OCI-LY1 (cell line): ENCODE data around the gene RALGPS1.

ENCODE experiments used
- EZH2 ChIP-seq: fragments of 200-600 bp; sonication (generic), shearing (Covaris generic); IDR thresholded peaks from 2 replicates; pipeline ENCODE4 v1.8.0; 2017; ENCODE audit warnings: borderline replicate concordance, mixed run types, mild to moderate bottlenecking, antibody characterized with exemption, low read length, moderate library complexity, mixed read lengths
- TF ChIP-seq, protein P1 (sequence below): fragments of 200-600 bp; sonication (generic), shearing (Covaris generic); IDR thresholded peaks from 2 replicates; pipeline ENCODE4 v1.5.1; 2017; ENCODE audit warnings: mild to moderate bottlenecking, antibody characterized with exemption, low read length, moderate library complexity, mixed read lengths

GRCh38 chr9:127007638-127008037 lies 93.1 kb downstream of the RALGPS1 start:
- no peak for TF ChIP-seq EZH2
- TF ChIP-seq, protein P1, sequence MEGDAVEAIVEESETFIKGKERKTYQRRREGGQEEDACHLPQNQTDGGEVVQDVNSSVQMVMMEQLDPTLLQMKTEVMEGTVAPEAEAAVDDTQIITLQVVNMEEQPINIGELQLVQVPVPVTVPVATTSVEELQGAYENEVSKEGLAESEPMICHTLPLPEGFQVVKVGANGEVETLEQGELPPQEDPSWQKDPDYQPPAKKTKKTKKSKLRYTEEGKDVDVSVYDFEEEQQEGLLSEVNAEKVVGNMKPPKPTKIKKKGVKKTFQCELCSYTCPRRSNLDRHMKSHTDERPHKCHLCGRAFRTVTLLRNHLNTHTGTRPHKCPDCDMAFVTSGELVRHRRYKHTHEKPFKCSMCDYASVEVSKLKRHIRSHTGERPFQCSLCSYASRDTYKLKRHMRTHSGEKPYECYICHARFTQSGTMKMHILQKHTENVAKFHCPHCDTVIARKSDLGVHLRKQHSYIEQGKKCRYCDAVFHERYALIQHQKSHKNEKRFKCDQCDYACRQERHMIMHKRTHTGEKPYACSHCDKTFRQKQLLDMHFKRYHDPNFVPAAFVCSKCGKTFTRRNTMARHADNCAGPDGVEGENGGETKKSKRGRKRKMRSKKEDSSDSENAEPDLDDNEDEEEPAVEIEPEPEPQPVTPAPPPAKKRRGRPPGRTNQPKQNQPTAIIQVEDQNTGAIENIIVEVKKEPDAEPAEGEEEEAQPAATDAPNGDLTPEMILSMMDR: no peak
